IPS DF 19.7 (cell line): ENCODE measurements around the gene TM7SF2.

ENCODE experiments used
- DNase-seq: peaks from one replicate; pipeline ENCODE4 v3.0.0-alpha.2; 2013; ENCODE audit warnings: low read depth, low spot score

The TM7SF2 gene

DNA sequence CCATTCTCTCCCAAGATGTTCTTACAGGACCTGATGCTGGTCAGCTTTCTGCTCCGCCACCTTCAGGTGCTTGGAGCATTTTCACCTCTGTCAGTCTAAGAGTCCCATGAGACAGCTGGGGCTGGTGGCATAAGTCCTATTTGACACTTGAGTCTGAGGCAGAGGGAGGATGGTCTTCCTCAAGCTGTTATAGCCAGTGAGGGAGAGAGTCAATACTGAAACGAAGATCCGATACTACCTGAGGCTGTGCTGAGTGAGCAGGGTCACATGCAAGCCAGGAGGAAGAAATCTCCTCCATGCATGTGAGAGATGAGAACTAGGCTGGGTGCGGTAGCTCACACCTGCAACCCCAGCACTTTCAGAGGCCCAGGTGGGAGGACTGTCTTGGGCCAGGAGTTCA is 22.1 kb upstream of the TM7SF2 start:
- DNase-seq, result no peak

- no peak for DNase-seq
These were observed 21.0 kb upstream of the TM7SF2 start for GRCh38 chr11:65090628-65091027.

- no peak for DNase-seq
These were observed 16.2 kb upstream of the TM7SF2 start for GRCh38 chr11:65095427-65095826.

GRCh38 chr11:65095974-65096806 is 15.5 kb upstream of the TM7SF2 start, which contains the start of gene VPS51:
VPS51 (plus strand) TSS chr11:65096214; CDS start chr11:65096251, 37 bp downstream.
- DNase-seq, result peak; percentile 82

DNA sequence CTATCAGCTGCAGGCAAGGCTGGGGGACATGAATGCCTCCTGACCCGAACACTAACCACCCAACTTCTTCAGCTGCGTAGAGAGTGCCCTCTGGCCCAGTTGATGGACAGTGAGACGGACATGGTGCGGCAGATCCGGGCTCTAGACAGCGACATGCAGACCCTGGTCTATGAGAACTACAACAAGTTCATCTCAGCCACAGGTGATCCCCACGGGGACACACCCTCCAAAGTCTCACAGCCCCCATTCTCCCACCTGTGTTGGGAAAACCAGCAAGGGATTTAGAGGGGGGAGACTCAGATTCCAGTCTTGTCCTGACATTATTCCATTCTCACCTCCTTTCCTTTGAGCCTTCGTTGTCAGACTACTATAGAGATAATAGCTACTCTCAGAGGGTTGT is 14.7 kb upstream of the TM7SF2 start:
- no peak for DNase-seq

- DNase-seq, result no peak
These were observed 10.9 kb upstream of the TM7SF2 start for GRCh38 chr11:65100674-65101350.

DNA sequence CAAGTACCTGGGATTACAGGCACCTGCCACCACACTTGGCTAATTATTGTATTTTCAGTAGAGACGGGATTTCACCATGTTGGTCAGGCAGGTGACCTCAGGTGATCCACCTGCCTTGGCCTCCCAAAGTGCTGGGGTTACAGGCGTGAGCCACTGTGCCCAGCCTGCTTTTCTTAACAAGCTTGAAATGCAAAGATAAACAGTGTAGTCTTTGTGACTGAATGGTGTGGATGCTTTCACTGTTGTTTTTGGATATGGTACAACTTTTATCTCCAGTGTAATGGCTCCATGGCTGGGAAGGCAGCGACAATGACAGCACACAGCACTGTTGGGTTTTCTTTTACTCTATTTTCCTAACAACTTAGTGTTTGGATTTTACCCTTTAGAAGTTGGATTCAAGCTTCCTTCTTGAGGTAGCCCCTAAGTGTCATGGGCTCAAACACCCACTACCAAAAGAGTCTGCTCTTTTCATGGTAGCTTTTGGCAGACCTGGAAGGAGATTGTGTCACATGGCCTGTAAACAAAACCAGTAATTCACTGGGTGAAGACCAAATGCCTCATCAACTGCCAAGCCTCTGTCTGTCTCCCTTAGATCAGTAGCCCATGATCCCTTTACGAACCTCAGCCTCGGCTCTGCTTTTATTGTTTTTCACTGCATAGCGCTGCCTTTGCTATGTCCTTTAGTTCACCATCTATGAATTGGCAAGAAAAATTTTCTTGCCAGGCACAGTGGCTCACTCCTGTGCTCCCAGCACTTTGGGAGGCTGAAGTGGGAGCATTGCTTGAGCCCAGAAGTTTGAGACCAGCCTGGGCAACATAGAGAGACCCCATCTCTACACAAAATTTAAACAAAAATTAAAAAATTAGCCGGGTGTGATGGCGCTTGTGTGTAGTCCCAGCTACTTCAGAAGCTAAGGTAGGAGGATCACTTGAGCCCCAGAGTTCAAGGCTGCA is 9.3 kb upstream of the TM7SF2 start:
- no peak for DNase-seq

DNA sequence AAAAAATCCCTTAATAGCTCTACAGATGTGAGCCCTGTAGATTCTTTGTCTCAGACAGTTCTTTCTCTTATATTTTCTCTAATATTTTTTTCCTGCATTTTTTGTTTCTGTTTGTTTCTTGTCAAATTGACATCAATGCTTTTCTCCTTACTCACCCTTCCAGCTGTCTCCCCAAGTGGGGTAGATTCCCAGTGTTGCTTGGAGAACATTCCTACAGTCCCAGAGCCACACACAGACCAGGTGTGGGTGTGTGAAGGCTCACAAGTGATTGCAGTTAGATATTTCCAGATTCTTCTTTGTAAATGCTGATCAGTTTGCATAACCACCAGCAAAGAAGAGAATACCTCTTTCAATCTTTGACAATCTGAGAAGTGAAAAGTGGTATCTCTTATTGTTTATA is 8.2 kb upstream of the TM7SF2 start:
- DNase-seq, result no peak

- no peak for DNase-seq
These were observed 7.0 kb upstream of the TM7SF2 start for GRCh38 chr11:65104628-65105027.

- no peak for DNase-seq
These were observed 4.6 kb upstream of the TM7SF2 start for GRCh38 chr11:65107078-65107477.

DNA sequence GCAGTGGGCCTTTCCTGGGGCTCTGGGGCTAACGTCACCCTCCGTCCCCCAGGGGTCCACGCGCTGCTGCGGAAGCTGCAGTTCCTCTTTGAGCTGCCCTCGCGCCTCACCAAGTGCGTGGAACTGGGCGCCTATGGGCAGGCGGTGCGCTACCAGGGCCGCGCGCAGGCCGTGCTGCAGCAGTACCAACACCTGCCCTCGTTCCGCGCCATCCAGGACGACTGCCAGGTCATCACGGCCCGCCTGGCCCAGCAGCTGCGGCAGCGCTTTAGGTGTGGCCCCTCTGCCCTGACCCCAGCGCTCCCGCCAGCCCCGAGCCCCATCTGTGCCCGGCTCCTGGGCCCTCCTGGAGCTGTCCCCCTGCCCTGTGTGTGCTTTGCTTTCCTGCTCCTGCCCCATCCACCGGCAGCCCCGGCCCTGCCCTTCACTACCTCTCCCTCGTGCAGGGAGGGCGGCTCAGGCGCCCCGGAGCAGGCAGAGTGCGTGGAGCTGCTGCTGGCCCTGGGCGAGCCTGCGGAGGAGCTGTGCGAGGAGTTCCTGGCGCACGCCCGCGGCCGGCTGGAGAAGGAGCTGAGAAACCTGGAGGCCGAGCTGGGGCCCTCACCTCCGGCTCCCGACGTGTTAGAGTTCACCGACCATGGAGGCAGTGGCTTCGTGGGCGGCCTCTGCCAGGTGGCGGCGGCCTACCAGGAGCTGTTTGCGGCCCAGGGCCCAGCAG is 3.8 kb upstream of the TM7SF2 start:
- DNase-seq, result no peak

DNA sequence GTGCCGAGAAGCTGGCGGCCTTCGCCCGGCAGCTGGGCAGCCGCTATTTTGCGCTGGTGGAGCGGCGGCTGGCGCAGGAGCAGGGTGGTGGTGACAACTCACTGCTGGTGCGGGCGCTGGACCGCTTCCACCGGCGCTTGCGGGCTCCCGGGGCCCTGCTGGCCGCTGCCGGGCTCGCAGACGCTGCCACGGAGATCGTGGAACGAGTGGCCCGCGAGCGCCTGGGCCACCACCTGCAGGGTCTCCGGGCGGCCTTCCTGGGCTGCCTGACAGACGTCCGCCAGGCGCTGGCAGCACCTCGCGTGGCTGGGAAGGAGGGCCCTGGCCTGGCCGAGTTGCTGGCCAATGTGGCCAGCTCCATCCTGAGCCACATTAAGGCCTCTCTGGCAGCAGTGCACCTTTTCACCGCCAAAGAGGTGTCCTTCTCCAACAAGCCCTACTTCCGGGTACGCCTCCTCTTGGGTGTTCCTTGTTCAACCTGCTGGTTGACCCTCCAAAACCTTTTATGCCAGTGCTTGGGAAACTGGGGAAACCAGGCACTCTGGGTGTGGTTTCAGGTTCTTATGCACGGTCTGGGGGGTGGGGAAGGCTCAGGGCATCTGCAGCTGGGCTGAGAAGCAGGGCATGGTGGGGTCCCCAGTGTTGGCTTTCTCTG is 3.1 kb upstream of the TM7SF2 start:
- DNase-seq, result no peak

- DNase-seq, result no peak
These were observed 2.2 kb upstream of the TM7SF2 start for GRCh38 chr11:65109231-65110198.

DNA sequence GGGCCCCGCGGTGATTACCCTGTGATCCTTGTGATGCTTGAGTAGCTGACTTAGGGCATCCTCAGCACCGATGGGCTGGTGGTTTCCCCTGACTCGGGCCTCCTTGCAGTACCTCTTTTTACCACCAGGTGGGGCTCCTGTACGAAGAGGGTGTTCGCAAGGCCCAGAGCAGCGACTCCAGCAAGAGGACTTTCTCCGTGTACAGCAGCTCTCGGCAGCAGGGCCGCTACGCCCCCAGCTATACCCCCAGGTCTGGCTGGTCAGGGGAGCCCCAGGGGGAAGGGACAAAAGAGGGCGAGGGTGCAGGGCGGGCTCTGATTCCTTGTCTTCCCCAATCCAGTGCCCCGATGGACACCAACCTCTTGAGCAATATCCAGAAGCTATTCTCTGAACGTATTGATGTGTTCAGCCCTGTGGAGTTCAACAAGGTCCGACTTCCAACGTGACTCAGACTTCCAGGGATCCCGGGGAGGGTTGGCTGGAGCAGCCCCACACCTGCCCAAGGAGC is 1.3 kb upstream of the TM7SF2 start:
- no peak for DNase-seq

GRCh38 chr11:65111159-65111743 is 421 bp upstream of the TM7SF2 start:
- no peak for DNase-seq

DNA sequence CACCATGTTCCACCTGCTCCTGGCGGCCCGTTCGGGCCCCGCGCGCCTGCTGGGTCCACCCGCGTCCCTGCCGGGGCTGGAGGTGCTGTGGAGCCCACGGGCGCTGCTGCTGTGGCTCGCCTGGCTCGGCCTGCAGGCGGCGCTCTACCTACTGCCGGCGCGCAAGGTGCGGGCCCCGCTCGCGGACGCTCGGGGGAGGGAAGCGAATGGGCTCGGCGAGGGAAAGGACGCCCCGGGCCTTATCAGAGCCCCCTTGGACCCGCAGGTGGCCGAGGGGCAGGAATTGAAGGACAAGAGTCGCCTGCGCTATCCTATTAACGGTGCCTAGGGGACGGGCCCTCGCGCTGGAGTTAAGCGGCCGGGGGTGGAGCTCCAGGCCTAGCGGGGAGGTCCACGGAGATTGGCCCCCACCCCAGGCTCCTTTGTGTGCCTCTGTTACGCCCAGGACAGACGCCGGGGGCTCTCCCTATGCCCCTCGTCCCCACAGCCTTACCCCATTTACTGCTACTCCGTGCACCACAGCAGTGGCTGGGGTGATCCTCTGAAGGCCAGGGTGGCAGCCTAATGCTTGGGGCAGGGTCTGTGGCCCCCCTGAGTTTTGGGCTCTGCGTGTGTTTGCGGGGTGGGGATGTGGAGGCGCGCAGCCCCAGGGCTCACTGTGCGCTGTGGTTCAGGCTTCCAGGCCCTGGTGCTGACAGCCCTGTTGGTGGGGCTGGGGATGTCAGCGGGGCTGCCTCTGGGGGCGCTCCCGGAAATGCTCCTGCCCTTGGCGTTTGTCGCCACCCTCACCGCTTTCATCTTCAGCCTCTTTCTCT is 1.1 kb downstream of the TM7SF2 start:
- no peak for DNase-seq

GRCh38 chr11:65113361-65113756 is 1.7 kb downstream of the TM7SF2 start:
- no peak for DNase-seq

- DNase-seq, result no peak
These were observed 2.2 kb downstream of the TM7SF2 start for GRCh38 chr11:65113839-65114238.
